GM12801 (cell line): Measurements from ENCODE around the gene RFNG.

ENCODE experiments used
- TF ChIP-seq, protein P1 (sequence below): IDR thresholded peaks from one replicate; pipeline ENCODE4 v1.5.1; 2011; ENCODE audit warnings: control low read depth; ENCODE audit not compliant: insufficient read length; ENCODE audit errors: extremely low read depth

The RFNG gene

DNA sequence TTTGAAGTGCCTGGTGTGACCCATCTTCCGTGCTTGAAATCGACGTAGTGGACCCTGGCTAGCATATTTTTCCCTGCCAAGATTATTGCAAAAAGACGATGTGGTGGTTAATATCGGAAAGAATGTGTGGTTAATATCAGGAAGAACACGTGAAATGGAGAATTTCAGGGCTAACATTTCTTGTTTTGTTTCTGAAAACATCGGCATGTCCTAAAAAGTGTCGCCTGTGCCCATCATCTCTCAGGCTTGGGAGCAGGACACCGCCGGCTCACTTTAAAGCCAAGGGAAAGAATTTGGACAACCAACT is 13.8 kb downstream of the RFNG start:
- TF ChIP-seq, protein P1, sequence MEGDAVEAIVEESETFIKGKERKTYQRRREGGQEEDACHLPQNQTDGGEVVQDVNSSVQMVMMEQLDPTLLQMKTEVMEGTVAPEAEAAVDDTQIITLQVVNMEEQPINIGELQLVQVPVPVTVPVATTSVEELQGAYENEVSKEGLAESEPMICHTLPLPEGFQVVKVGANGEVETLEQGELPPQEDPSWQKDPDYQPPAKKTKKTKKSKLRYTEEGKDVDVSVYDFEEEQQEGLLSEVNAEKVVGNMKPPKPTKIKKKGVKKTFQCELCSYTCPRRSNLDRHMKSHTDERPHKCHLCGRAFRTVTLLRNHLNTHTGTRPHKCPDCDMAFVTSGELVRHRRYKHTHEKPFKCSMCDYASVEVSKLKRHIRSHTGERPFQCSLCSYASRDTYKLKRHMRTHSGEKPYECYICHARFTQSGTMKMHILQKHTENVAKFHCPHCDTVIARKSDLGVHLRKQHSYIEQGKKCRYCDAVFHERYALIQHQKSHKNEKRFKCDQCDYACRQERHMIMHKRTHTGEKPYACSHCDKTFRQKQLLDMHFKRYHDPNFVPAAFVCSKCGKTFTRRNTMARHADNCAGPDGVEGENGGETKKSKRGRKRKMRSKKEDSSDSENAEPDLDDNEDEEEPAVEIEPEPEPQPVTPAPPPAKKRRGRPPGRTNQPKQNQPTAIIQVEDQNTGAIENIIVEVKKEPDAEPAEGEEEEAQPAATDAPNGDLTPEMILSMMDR: no peak

DNA sequence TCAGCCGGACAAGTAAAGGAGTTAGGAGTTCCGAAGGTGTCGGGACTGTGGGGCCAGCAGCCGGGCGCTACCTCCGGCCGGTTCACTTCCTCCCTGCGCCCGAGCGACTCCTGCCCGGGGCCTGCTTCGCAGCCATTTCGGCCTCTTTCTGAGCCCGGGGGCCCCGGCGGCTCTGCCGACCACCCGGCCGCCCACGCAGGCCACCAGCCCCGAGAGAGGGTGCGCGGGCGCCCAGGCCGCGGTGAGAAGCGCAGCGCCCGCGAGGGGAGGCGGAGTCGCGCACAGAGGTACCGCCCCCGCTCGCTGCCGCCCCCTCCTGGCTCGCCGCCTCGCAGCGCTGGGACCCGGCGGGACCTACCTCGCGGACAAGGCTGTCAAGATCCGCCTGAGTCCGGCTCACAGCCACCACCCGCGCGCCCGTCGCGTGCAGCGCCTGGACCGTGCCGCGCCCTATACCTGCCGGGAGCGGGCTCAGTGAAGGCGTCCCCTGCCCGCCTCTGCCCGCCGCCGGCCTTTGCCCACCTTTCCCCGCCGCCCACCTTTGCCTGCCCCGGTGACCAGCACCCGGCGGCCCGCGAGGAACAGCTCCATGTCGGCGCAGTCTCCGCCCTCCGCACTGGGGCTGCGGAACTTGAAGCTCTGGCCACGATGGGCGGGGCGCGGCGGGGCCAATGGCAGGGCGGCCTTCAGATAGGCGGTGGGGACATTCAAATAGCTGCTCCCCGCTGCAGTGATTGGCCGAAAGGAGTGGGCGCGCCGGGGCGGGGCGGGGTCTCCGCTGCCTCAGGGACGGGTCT is 14.3 kb downstream of the RFNG start, which contains the start of gene DCXR:
DCXR (minus strand) TSS at position 606 of the 797 bp plus-strand sequence; CDS start at position 591, 15 bp downstream.
- TF ChIP-seq, protein P1: no peak

DNA sequence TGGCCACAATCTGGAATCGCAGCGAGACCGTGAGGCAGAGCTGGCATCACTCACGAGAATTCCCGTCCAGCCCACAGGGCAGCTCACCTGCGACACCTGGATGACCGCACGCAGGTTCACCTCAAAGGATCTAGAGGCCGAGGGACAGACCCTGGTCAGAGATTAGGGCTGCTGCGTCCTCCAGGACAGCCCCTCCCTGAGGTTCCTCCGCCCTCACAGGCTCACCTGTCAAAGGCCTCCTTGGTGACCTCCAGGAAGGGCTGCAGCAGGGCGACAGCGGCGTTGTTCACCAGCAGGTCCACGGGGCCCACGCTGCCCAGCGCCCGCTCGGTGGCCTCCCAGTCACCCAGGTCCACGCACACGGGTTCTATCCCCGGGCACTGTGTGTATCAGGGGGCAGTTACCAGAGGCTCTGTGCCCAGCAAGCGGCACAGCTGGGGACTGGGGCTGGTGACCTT is 14.9 kb downstream of the RFNG start:
- TF ChIP-seq, protein P1: no peak

DNA sequence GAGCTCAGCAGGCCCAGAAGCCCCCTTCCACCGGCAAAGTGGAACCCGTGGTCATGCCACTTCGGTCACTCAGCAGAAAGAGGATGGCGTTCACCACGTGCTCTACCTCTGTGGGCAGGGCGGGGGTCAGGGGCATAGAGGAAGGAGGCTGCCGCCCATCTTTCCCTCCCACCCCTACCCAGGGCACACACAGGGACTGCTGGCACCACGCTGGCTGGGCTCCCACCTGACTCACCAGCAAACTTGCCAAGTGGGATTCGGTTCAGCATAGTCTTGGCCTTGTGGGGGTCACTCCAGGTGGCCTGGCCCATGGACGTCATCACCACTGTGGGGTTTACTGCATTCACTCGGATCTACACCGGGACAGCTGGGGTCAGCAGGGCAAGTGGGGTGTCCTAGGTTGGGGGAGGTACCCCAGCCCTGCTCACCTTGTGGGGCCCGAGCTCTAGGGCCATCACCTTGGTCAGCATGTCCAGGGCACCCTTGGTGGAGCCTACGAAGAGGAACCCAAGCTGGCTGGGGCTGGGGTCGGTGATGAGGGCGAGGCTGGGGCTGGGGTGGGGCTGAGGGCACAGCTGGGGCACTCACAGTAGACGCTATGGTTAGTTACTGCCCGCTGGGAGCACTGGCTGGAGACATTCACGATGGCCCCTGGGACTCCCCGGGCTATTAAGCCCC is 15.5 kb downstream of the RFNG start:
- TF ChIP-seq, protein P1: no peak

DNA sequence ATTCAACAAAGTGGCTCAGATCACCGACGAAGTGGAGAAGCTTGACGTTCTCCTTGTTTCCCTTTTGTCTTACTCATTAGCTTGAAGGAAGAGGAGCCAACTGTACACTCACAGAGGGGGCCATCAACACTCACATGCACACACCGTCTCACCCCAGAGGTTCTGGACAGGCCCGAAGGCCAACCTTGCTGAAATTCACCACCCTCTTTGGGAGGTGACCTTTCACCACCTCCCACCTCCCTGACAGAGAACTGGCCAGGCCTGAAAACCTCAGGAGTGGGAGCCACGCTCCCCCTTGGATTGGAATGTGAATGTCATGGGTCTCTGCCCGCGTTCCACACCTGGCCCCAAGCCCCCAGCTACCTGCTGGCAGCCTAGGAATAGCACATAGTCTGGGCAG is 16.1 kb downstream of the RFNG start:
- TF ChIP-seq, protein P1: no peak

DNA sequence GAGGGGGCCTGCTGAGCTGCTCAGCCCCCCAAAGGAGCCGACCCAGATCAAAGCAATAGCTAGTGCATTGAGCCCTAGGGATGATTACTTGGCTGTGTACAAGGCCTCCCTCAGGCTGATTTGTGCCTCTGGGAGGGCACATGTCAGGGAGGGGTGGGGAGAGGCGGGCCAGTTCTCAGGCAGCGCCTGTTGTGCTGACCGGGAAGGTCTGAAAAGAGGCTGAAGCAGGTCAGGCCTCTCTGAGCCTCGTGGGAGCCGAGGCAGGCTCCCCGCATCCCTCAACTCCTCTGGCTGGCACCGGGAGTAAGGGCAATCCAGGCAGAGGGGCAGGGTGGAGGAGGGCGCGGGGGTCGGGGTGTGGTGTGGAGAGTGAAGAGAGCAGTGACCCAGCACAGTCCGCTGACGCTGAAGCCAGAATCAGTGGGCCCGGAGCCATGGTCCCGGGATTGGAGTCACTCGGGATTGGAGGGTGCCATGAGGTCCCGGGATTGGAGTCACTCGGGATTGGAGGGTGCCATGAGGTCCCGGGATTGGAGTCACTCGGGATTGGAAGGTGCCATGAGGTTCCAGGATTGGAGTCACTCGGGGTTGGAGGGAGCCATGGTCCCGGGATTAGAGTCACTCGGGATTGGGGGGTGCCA is 17.1 kb downstream of the RFNG start:
- TF ChIP-seq, protein P1: no peak

DNA sequence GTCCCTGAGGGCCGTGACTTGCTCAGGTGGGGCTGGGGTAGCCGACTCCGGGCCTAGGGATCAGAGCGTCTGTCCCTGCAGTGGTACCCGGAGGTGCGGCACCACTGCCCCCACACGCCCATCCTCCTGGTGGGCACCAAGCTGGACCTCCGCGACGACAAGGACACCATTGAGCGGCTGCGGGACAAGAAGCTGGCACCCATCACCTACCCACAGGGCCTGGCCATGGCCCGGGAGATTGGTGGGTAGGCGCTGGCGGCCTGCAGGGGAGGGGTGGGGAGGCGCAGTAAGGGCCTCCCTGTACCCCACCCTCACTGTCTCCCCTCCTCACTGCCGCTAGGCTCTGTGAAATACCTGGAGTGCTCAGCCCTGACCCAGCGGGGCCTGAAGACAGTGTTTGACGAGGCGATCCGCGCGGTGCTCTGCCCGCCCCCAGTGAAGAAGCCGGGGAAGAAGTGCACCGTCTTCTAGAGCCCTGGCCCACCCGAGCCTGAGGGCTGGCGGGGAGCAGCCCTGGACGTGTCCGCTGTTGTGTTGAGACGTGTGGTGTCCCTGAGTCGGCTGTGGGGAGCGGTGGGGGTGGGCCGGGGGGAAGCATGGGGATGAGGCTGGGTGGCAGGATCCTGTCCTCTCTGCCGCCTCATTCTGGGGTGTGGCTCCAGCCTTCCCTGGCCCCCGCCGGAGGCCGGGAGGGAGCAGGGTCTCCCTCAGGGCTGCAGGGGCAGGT is 18.1 kb downstream of the RFNG start:
- TF ChIP-seq, protein P1: no peak
